Astrocyte of the cerebellum (primary cell): ENCODE measurements around the gene PRKCA.
"Not testable (repeated sequence)": the region's sequence is repeated elsewhere in the genome, so short reads cannot be mapped to it uniquely, and the experiment has no call there.

Experiments used
- DNase-seq: peaks from one replicate; pipeline ENCODE4 v3.0.0-alpha.2; 2011; ENCODE audit warnings: low read depth
- H3K4me3 ChIP-seq: 2 replicates; pipeline ENCODE4 v1.5.1; 2011; ENCODE audit warnings: mild to moderate bottlenecking, low read depth, low read length, moderate library complexity
- CTCF ChIP-seq: IDR thresholded peaks from 2 replicates; pipeline ENCODE4 v1.5.1; 2012; ENCODE audit warnings: low read length, low read depth, moderate library complexity, mild to moderate bottlenecking; ENCODE audit errors: missing control alignments
- in situ Hi-C: cut with HindIII; loops from 2 replicates; pipeline ENCODE4 v1.10.0; 2017; ENCODE audit warnings: low sequenced_read_pairs

PRKCA gene

DNA sequence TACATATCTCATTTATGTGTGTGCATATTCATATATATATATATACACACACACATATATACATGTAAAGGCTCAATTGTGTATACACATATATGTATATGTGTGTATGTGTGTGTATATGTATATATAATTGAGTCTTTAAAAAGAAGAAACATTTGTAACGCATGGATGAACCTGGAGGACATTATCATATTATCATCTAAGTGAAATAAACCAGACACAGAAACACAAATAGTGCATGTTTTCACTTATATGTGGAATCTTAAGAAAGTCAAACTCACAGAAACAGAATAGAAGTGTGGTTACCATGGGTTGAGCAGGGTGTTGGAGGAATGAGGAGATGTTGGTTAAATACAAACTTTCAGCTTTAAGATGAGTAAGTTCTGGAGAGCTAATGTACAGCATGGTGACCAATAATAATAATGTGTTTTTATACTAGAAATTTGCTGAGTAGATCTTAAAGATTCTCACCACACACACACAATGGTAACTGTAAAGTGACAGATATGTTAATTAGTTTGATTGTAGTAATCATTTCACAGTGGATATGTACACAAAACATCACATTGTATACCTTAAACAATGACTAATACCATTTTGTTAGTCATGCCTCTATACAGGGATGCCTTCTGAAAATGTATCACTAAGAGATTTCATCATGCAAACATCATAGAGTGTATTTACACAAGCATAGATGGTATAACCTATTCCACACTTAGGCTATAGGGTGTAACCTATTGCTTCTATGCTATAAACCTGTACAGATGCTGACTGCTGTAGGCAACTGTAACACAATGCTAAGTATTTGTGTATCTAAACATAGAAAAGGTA is 399.9 kb downstream of the PRKCA start:
- no peak for TF ChIP-seq CTCF
- no peak for DNase-seq
- H3K4me3 ChIP-seq, result no peak overlapping the region
- in situ Hi-C loops, result loop anchor here (25.0 kb wide), 1 partner anchor 210 kb away; no protein-coding TSS in a partner anchor

GRCh38 chr17:66704858-66705520 is 402.6 kb downstream of the PRKCA start:
- TF ChIP-seq CTCF, result no peak
- no peak for DNase-seq
- in situ Hi-C loops, result loop anchor here (25.0 kb wide), 1 partner anchor 207 kb away; no protein-coding TSS in a partner anchor
- no peak overlapping the region for H3K4me3 ChIP-seq

DNA sequence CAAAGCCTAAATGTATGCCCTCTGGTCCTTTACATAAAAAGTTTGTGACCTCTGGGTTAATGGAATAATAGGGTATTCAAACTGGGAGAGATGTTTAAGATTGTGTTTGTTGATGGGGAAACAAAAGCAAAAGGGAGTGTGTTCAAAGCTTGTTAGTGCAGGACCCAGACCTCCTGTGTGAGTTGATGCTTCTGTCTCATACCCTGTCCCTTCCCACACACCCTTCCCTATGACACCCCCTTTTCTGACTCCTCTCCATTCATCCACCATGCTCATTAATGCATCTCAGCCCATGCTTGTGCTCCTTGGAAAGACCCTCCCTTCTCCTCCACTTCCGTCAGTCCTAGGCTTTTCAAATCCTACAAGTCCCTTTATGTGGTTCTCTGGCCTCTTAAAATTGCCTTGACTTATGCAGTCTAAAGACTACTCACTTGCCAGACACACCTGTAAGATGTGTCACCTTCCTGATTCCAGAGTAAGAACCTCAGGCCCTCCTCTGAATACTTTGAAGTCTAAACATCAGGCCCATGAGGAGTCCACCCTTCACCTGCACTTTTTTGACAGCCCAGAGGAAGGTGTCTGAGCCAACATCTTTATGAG is 404.5 kb downstream of the PRKCA start:
- in situ Hi-C loops, result loop anchor here (25.0 kb wide), 1 partner anchor 205 kb away; no protein-coding TSS in a partner anchor
- no peak for TF ChIP-seq CTCF
- H3K4me3 ChIP-seq, result no peak overlapping the region
- no peak for DNase-seq

DNA sequence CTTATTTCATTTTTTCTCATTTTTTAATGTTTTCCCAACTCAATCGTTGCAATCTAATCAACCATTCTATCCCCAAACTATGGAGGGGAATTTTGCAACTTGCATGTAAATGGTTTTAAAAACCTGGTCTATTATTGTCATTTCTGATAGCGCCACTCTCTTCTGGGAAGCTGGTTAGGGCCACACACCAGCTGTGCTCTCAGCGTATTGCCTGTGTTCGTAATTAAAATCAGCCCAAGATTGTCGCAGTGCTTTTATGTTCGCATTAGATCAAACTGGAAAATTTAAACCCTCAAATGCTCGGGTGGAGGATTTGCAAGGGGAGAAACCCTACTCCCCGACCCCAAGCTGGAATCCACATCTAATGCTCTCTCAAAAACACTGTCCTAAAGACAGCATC is 409.0 kb downstream of the PRKCA start:
- in situ Hi-C loops, result loop anchor here (25.0 kb wide), 1 partner anchor 201 kb away; no protein-coding TSS in a partner anchor
- no peak overlapping the region for H3K4me3 ChIP-seq
- TF ChIP-seq CTCF, result no peak
- DNase-seq, result no peak

DNA sequence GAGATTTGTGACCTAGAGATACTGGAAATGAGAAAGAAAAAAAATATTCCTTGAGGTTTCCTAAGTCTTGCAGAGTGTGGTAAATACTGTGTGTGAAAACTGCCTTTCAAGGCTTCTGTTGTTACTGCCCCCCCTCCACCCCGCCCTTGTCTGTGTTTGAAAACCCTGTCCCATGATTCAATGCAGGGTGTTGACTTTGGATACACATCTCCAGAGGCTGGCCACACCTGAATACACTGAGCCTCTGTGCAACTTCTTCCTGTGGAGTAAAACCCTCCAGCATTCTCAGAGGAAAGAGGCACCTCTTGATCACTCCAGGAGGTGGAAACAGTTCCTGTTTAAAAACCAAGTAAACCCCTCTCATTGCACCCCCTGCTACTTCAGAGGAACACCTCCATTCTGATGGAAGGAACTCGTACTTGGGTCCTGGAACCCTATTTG is 409.5 kb downstream of the PRKCA start:
- H3K4me3 ChIP-seq, result no peak overlapping the region
- in situ Hi-C loops, result loop anchor here (25.0 kb wide), 1 partner anchor 200 kb away; no protein-coding TSS in a partner anchor
- DNase-seq, result no peak
- TF ChIP-seq CTCF, result no peak

- H3K4me3 ChIP-seq, result no peak overlapping the region
- no peak for TF ChIP-seq CTCF
- no peak for DNase-seq
- in situ Hi-C loops, result loop anchor here (25.0 kb wide), 1 partner anchor 200 kb away; no protein-coding TSS in a partner anchor
Measured at GRCh38 chr17:66712453-66712852, 410.0 kb downstream of the PRKCA start.

GRCh38 chr17:66713021-66713532 is 410.7 kb downstream of the PRKCA start:
- H3K4me3 ChIP-seq, DNase-seq: not testable (repeated sequence)
- in situ Hi-C loops, result loop anchor here (25.0 kb wide), 1 partner anchor 199 kb away; no protein-coding TSS in a partner anchor
